HG03378 (cell line): ENCODE results near the gene ZIC1.

Source experiments
- ATAC-seq: cut with Tn5 transposase; IDR thresholded peaks from one replicate; pipeline ENCODE4 v1.9.1; 2021; ENCODE audit warnings: mild to moderate bottlenecking, moderate library complexity; ENCODE audit not compliant: unreplicated experiment

The ZIC1 gene

GRCh38 chr3:147394884-147395225 lies 14.3 kb upstream of the ZIC1 start:
- ATAC-seq = no peak

DNA sequence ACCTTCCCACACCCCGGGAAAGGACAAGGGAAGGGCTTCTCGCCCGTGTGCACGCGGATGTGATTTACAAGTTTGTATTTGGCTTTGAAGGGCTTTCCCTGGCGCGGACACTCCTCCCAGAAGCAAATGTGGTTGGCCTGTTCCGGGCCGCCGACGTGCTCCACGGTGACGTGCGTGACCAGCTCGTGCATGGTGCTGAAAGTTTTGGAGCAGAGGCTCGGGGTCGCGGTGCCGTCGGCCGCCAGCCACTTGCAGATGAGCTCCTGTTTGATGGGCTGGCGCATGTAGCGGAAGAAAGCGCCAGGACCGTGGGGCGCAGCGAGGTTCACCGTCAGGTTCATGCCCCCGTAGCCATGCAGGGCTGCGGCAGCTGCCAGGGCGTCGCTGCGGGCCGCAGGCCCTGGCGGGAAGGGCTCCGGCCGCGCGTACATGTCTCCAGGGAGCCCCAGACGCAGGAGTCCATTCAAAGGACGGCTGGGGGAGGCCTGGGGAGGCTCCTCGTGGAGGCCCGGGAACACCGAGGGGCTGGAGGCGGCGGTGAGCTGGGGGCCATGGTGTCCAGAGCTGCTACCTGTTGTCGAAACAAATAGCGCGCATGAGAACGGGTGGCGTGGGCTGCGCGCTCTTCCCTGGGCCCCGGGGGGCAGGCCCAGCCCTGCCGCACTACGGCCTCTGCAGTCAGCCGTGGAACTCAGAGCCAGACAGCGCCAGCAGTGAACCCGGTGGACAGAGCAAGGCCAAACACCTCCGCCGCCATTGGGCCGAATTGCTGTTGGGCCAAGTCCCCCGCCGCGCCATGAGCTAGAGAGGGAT lies 13.1 kb upstream of the ZIC1 start:
- ATAC-seq = no peak

GRCh38 chr3:147396712-147397046 lies 12.5 kb upstream of the ZIC1 start:
- no peak for ATAC-seq

GRCh38 chr3:147397155-147397874 lies 11.8 kb upstream of the ZIC1 start:
- no peak for ATAC-seq

- no peak for ATAC-seq
Measured at GRCh38 chr3:147397875-147398812, 11.0 kb upstream of the ZIC1 start.

DNA sequence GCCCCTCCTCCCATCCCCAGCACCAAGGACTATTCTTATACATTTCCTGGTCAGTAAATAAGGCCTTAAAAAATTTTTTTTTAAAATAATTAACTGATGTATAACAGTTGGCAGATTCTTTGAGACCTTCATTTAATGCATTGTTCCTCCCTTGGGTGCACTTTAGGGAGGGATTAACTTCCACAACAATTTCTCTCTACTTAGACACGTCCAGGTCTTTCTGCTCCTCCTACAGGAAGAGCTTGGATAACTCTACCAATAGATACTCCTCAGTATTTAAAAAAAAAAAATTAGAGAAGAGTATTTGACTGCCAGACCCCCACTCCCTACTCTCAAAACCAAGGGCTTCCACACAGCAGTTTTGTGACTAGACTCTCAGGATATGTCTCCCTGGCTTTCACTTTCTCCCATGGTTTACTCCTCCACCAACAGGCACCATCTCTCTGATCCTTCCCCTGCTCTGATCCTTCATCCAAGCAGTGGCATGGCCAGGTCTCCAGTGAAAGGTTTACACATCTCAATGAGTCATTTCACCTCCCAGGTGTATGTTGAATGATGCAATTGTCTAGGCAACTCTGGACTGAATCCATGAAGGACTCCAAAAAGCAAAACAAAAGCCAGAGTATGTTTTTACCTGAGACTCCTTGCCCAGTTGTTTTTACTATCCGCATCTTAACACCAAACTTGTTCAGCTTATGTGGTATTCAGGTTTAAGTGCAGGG lies 10.2 kb upstream of the ZIC1 start:
- no peak for ATAC-seq

- ATAC-seq = no peak
Measured at GRCh38 chr3:147400111-147400510, 9.1 kb upstream of the ZIC1 start.

- ATAC-seq = no peak
Measured at GRCh38 chr3:147400999-147401398, 8.2 kb upstream of the ZIC1 start.

DNA sequence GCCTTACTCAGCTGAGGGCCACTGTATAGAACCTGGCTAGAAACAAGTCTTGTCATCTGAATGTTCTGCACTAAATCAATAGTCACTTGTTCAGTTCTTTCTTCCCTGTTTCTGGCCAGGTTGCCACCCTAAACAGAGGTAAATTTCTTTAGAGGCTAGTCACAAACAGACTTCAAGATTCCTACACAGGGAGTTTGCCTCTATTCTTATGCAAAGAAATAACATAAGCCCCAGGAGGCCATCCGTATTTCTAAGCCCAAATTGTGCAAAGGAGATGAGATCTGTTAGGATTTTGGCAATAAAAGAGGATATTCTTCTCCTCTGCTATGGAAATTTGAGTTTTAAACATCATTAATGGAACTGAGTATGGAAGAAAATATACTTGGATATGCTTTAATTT lies 7.7 kb upstream of the ZIC1 start:
- no peak for ATAC-seq

DNA sequence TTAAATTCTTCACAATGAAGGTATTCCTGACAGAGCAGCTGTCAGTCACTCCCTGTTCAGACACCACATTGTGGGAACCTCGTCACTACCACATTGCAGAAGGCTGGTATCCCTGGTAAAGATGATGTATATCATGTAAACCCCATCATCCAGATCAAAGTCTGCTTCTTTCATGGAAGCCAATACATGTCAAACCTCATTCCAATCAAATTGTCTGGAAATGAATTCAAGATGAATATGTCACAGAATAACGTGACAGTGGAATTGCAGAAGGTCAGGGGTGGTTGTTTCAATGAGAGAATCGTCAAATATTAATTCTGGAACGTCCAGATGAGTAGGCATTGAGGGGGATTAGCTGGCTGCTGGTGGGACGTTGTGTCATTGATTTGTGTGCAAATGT lies 7.0 kb upstream of the ZIC1 start:
- no peak for ATAC-seq

DNA sequence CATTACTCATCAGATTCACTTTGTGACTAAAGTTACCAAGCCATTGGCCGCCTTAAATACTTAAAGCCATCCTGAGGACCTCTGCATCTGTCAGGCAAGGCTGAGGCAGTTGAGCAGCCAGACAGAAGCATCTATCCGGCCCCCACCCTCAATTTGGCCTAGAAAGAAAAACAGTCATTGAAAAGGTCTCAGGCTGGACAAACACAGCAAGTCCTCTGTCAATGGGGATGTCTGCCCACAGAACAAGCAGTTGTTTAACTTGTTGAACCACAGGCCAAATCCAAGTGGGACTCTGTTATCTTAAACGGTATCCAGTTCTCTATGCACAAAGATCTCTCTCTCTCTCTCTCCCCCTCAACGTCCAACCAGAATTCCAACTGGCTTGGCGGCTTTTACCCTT lies 5.7 kb upstream of the ZIC1 start:
- ATAC-seq = no peak

DNA sequence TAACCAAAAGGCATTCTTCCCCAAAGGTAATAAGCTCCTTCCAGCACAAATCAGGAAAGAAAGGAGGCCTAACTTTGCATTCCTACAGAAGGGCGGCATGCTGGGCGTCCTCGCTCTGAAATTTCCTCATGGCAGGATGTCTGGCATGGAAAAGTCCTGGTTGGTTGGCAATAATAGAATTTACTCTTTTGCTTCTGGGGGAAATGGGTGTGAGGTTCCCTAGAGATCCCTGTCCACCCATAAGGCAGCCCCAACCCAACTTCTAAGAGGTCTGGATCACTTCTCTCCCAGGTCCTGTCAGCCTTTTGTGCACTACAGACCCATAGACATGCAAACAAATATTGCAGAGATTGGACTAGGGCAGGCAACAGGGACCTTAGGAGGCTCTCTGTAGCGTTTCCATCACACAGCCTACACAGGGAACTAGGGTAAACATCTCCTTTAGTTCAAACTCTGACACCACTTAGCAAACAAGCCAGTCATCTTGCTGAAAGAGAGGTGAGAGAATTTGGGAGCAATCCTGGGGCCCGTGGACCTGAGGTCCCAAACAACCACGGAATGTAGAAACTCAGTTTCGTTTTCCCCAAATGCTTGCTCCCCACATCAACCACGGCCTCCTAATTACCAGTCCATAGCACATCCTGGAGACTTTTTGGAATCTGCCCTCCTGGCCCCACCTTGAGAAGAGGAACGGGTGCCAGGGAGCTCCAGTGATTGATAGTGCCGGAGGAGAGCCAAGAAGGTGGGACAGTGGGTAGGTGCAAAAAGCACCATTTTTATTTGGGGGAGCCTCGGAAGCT lies 5.0 kb upstream of the ZIC1 start:
- no peak for ATAC-seq

- ATAC-seq = no peak
Measured at GRCh38 chr3:147404800-147405230, 4.3 kb upstream of the ZIC1 start.

- no peak for ATAC-seq
Measured at GRCh38 chr3:147405231-147406027, 3.7 kb upstream of the ZIC1 start.

- ATAC-seq = no peak
Measured at GRCh38 chr3:147406028-147406931, 2.9 kb upstream of the ZIC1 start, which contains the start of gene ZIC4. Gene ZIC4 (minus strand): TSS chr3:147406543. CDS start chr3:147402797, 3,746 bp downstream.

GRCh38 chr3:147407114-147407497 lies 2.1 kb upstream of the ZIC1 start:
- ATAC-seq = no peak

DNA sequence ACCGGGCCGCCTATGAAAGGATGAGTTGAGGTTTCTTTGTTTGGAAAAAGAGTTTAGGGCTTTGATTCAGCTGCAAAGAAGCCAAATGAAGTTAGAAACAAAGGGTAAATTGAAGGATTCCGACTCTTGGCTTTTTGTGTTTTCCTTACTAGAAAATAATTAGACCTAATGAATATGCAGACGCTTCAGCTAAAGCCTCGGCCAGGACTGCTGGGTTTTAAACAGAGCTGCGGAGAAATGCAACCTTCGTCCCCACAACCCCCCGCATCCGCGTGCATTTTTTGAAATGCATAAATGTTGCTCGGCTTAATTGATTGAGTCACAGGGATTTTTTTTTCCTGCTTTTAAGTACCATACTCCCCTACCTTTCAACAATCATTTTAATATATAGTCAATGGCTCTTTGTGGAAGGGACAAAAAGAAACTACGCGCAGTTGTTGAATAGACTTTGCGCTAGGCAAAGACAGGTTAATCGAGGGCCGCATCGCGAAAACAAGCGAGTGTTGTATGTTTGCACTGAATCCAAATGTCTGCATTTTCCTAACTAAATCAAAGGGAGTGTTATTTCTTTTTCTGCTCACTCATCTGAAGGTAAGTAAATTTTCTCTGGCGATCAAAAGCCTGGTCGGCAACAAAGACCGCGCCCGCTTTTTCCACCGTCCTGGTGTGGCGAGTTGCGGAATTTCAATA lies 1.5 kb upstream of the ZIC1 start:
- no peak for ATAC-seq
